HFFc6 (cell line): Measurements from ENCODE around the gene PPP1CA. TPM values are rescaled to one million over a fixed set of nuclear protein-coding genes. Genes with fewer than 3 reads are reported as not detected.

Source experiments
- DNase-seq: peaks from one replicate; pipeline ENCODE4 v3.0.0-alpha.2; 2018
- H3K27ac Mint-ChIP-seq: 2 replicates; pipeline ENCODE4 v1.8.0; 2020; ENCODE audit warnings: mild to moderate bottlenecking, mixed read lengths
- H3K27me3 Mint-ChIP-seq: 2 replicates; pipeline ENCODE4 v1.8.0; 2021; ENCODE audit warnings: mild to moderate bottlenecking, moderate library complexity, mixed read lengths; ENCODE audit not compliant: insufficient read depth
- H3K36me3 Mint-ChIP-seq: 2 replicates; pipeline ENCODE4 v1.8.0; 2021; ENCODE audit warnings: low read depth, mixed read lengths
- H3K4me1 Mint-ChIP-seq: 2 replicates; pipeline ENCODE4 v1.8.0; 2020; ENCODE audit warnings: low read depth, mixed read lengths
- H3K4me3 Mint-ChIP-seq: 2 replicates; pipeline ENCODE4 v1.8.0; 2020; ENCODE audit warnings: mild to moderate bottlenecking, moderate library complexity, mixed read lengths
- H3K9me3 Mint-ChIP-seq: 2 replicates; pipeline ENCODE4 v1.8.0; 2020; ENCODE audit warnings: mild to moderate bottlenecking, mixed read lengths
- total RNA-seq, 6 experiments: library from RNA; stranded (reverse); fragmentation: NEBNext Ultra II Directional; extraction: Animal tissue kit (Norgen Biotek cat#: 25700); gene quantifications; 2 replicates in 1 of 6; 3 replicates in 5 of 6; pipeline ENCODE4 v1.2.3, GENCODE V29; 2021
- TF ChIP-seq, protein P1 (sequence below): fragments of 200-600 bp; sonication (generic); IDR thresholded peaks from 2 replicates; pipeline ENCODE4 v1.5.0; 2021; ENCODE audit warnings: antibody characterized with exemption, mild to moderate bottlenecking

Gene PPP1CA
- total RNA-seq, 6 experiments from 2014 or later, result 162 to 191 (median 180) TPM

DNA sequence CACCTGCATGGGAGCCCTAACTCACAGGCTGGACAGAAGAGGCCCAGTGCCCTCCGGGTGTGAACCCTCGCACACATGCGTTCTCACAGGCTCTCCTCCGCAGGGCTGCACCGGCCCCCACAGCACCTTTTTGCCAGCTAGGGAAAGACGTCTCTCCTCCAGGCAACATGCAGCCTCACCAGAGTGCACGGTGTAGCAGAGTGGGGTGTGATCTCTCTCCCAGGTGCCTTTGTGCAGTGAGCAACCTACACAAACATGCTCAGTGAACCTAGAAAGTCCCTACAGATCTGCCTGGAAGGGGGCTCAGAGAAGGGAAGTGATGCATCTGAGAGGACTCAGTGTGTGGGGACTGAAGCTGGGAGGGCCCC lies 10.1 kb upstream of the PPP1CA start:
- DNase-seq, result no peak
- H3K9me3 Mint-ChIP-seq, result no peaks in the 10 kb centered on the region
- no peak overlapping the region for H3K4me3 Mint-ChIP-seq
- no peaks in the 10 kb centered on the region for H3K36me3 Mint-ChIP-seq
- no peak overlapping the region for H3K27ac Mint-ChIP-seq
- TF ChIP-seq, protein P1, sequence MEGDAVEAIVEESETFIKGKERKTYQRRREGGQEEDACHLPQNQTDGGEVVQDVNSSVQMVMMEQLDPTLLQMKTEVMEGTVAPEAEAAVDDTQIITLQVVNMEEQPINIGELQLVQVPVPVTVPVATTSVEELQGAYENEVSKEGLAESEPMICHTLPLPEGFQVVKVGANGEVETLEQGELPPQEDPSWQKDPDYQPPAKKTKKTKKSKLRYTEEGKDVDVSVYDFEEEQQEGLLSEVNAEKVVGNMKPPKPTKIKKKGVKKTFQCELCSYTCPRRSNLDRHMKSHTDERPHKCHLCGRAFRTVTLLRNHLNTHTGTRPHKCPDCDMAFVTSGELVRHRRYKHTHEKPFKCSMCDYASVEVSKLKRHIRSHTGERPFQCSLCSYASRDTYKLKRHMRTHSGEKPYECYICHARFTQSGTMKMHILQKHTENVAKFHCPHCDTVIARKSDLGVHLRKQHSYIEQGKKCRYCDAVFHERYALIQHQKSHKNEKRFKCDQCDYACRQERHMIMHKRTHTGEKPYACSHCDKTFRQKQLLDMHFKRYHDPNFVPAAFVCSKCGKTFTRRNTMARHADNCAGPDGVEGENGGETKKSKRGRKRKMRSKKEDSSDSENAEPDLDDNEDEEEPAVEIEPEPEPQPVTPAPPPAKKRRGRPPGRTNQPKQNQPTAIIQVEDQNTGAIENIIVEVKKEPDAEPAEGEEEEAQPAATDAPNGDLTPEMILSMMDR, result no peak
- no peaks in the 10 kb centered on the region for H3K4me1 Mint-ChIP-seq
- H3K27me3 Mint-ChIP-seq, result peaks cover 32% of the 10 kb centered on the region

DNA sequence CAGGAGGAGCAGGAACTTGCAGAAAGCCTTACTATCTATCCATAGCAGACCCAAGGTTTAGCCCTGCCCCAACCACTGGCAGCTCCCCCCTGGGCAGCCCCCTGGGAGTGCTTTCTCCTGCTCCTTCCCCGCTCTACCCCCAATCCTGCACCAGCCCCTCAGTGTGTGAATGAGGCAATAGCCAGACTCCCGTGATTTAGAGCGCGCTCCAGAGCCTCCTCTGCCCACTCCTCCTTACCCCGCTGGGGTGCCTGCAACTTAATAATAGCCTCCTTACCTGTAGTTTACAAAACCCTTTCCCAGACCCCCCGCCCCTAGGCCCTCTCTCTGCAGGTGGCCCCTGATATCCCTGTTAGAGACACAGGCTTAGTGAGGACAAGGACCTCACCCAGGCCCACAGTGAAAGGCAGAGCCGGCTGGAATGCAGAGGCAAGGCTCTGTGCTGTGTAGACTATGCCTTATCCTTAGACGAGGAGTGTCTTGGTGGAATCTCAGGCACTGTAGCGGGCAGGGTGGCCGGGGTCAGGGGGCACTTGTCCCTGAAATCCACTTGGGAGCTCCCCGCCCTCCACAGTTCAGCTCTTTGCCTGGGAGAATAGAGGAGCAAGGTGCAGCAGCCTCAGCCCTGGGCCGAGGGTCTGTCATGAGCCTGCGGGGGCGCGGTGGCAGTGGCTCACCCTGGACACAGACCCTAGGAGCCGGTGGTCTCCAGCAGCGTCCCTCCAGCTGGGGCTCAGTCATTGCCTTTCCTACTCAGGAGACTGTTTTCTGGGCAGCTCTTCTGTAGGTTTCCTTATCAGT lies 9.5 kb upstream of the PPP1CA start:
- no peak for DNase-seq
- no peaks in the 10 kb centered on the region for H3K9me3 Mint-ChIP-seq
- TF ChIP-seq, protein P1, result no peak
- no peak overlapping the region for H3K27ac Mint-ChIP-seq
- H3K36me3 Mint-ChIP-seq, result no peaks in the 10 kb centered on the region
- H3K4me3 Mint-ChIP-seq, result no peak overlapping the region
- peaks cover 32% of the 10 kb centered on the region for H3K27me3 Mint-ChIP-seq
- no peaks in the 10 kb centered on the region for H3K4me1 Mint-ChIP-seq

DNA sequence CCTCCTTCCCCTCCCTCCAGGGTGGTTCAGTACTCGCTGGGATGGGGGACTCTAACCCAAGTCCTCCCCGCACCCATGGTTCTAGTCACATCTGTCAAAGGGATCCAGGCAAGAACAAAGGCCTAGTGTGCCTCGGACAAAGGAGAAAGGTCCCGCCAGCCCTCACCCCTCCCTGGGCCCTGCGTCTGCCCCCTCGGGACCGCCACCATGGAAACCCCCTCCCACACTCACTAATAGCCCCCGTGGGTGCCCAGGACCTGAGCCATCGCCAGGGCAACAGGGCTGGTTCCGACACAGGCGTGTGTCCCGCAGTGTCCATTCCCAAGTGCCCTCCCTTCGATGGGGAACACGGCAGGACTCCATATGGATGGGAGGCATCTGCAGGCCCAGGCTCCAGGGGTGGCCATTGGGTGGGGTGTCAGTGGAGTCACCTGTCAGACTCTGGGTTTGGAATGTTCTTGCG lies 8.7 kb upstream of the PPP1CA start:
- Mint-ChIP-seq H3K27me3 (peaks cover 32% of the 10 kb centered on the region), H3K4me1 (no peaks in the 10 kb centered on the region), H3K27ac (no peak overlapping the region), H3K4me3 (no peak overlapping the region), H3K9me3 (no peaks in the 10 kb centered on the region), H3K36me3 (no peaks in the 10 kb centered on the region)
- TF ChIP-seq, protein P1, result no peak
- no peak for DNase-seq

DNA sequence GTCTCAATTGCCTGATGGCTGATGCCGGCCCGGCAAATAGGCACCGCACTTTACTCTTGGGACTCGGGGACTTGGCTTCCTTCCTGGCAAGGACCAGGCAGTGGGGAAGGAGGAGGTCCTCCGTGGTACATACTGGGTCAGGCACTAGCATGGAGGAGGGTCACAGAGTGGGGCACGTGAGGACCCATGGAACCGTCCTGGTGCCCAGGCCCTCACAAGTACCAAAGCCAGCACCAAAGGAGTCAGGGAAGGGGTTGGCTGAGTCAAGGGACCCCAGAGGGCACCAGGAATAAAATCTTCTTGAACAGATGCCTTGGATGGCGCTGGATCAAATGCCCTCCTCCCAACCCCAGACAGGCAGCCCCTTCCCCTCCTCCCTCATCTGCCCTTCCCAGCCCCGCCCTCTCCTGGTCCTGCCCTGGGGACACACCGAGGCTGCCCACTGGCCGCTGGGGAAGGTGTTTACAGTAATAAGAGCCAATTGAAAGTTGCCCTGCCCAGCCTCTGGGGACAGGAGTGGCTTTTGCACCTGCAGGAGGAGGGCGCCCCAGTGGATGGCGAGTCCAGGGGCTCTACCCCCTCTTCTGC lies 8.2 kb upstream of the PPP1CA start:
- Mint-ChIP-seq H3K27me3 (peaks cover 30% of the 10 kb centered on the region), H3K27ac (no peak overlapping the region), H3K4me3 (no peak overlapping the region), H3K4me1 (no peaks in the 10 kb centered on the region), H3K36me3 (no peaks in the 10 kb centered on the region), H3K9me3 (no peaks in the 10 kb centered on the region)
- TF ChIP-seq, protein P1, result no peak
- DNase-seq, result no peak

DNA sequence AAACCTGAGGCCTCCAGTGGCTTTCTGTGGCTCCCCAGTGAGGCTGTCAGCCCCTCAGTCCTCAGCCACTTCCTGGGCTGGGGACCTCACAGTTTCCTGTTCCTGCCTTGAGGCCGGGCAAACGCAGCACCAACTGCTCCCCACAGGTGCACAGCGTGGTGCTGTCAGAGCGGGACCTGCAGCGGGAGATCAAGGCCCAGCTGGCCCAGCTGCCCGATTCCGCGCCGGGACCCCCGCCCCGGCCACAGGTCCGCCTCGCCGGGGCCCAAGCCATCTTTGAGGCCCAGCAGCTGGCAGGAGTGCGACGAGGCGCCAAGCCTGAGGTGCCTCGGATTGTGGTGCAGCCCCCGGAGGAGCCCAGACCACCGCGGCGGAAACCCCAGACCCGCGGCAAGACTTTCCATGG lies 7.6 kb upstream of the PPP1CA start:
- no peaks in the 10 kb centered on the region for H3K9me3 Mint-ChIP-seq
- no peak overlapping the region for H3K4me3 Mint-ChIP-seq
- DNase-seq, result no peak
- no peaks in the 10 kb centered on the region for H3K36me3 Mint-ChIP-seq
- H3K27ac Mint-ChIP-seq, result no peak overlapping the region
- H3K4me1 Mint-ChIP-seq, result no peaks in the 10 kb centered on the region
- TF ChIP-seq, protein P1, result no peak
- H3K27me3 Mint-ChIP-seq, result peaks cover 29% of the 10 kb centered on the region
